HG02623 (cell line): ENCODE results near the gene FANCG.

Experiments used
- ATAC-seq: cut with Tn5 transposase; IDR thresholded peaks from one replicate; pipeline ENCODE4 v1.9.1; 2021; ENCODE audit warnings: moderate library complexity; ENCODE audit not compliant: unreplicated experiment

FANCG gene

GRCh38 chr9:35069020-35069419 lies 10.7 kb downstream of the FANCG start:
- no peak for ATAC-seq

GRCh38 chr9:35067056-35067455 lies 12.7 kb downstream of the FANCG start:
- no peak for ATAC-seq

- ATAC-seq: no peak
Measured at GRCh38 chr9:35060548-35061207, 19.1 kb downstream of the FANCG start.

GRCh38 chr9:35059438-35059837 lies 20.3 kb downstream of the FANCG start:
- no peak for ATAC-seq

GRCh38 chr9:35057271-35057620 lies 22.5 kb downstream of the FANCG start:
- no peak for ATAC-seq

GRCh38 chr9:35056571-35057270 lies 23.0 kb downstream of the FANCG start:
- ATAC-seq: no peak

- no peak for ATAC-seq
Measured at GRCh38 chr9:35054871-35055644, 24.7 kb downstream of the FANCG start.

- no peak for ATAC-seq
Measured at GRCh38 chr9:35054185-35054835, 25.4 kb downstream of the FANCG start.

GRCh38 chr9:35051069-35051967 lies 28.4 kb downstream of the FANCG start:
- no peak for ATAC-seq

GRCh38 chr9:35048511-35048910 lies 31.2 kb downstream of the FANCG start:
- no peak for ATAC-seq

GRCh38 chr9:35044071-35044470 lies 35.7 kb downstream of the FANCG start:
- no peak for ATAC-seq

- no peak for ATAC-seq
Measured at GRCh38 chr9:35042891-35043545, 36.7 kb downstream of the FANCG start.

- ATAC-seq: no peak
Measured at GRCh38 chr9:35042081-35042604, 37.6 kb downstream of the FANCG start.

GRCh38 chr9:35035851-35036701 lies 43.7 kb downstream of the FANCG start:
- no peak for ATAC-seq

GRCh38 chr9:35033101-35033500 lies 46.6 kb downstream of the FANCG start:
- no peak for ATAC-seq

GRCh38 chr9:35029852-35030251 lies 49.9 kb downstream of the FANCG start:
- no peak for ATAC-seq

- ATAC-seq: no peak
Measured at GRCh38 chr9:35029241-35029640, 50.5 kb downstream of the FANCG start.

- ATAC-seq: no peak
Measured at GRCh38 chr9:35028341-35028740, 51.4 kb downstream of the FANCG start.

- ATAC-seq: no peak
Measured at GRCh38 chr9:35027860-35028259, 51.9 kb downstream of the FANCG start.
